Stromal cell of bone marrow (primary cell): Measurements from ENCODE around the gene CLEC7A.
A peak's percentile ranks its signal among the peaks of the same experiment; 100 is the strongest.

ENCODE experiments used
- DNase-seq: peaks from one replicate; pipeline ENCODE4 v3.0.0-alpha.2; 2012; ENCODE audit warnings: low read depth

CLEC7A gene

DNA sequence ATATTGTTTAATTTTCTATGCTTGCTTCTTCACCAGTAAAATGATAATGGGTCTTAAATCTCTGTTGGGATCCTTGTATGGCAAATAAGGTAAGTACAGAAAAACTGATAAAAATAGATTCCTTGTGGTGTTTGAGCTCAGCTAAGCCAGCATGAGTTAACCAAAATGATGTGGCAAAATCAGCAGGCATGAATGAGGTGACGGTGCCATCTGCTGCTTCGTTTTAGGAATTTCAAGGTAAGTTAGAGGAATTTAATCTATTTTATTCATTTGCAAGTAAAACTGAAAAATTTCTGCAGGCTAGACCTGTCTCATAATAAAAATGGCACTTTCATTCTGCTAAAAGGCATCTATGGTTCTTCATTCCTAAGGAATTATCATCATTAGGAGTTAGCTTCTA is 10.0 kb upstream of the CLEC7A start:
- DNase-seq = peak; percentile 28

DNA sequence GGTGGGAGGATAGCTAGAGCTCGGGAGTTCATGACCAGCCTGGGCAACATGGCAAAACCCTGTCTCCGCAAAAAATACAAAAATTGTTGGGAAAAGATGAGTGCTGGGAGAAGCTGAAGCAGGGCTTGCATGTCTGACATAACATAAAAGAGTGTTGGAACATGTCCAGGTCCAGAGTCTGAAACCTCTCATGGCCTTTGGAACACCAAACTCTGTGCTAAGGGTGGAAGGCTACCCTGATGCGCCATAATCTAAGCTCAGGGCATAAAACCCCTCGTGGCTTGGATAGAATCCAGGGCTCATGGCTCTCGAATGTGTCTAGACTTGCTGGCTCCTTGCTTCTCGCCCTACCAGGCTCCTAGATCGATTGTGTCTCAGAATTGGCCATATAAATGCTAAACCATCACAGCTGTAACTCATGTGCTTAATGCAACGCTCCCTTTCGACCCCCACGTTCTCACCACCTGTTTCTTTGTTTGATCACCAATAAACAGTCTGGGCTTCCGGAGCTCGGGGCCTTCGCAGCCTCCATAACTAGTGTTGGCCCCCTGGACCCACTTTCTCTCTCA is 6.7 kb upstream of the CLEC7A start:
- no peak for DNase-seq

DNA sequence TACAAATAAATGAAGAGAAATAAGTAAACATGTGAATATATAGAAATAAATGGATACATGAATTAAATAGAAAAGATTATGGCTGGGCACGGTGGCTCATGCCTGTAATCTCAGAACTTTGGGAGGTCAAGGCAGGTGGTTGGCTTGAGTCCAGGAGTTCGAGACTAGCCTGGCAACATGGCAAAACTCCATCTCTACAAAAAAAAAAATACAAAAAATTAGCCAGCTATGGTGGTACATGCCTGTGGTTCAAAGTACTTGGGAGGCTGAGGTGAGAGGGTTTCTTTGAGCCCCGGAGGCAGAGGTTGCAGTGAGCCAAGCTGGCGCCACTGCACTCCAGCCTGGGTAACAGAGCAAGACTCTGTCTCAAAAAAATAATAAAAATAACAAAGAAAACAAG is 5.1 kb upstream of the CLEC7A start:
- no peak for DNase-seq

DNA sequence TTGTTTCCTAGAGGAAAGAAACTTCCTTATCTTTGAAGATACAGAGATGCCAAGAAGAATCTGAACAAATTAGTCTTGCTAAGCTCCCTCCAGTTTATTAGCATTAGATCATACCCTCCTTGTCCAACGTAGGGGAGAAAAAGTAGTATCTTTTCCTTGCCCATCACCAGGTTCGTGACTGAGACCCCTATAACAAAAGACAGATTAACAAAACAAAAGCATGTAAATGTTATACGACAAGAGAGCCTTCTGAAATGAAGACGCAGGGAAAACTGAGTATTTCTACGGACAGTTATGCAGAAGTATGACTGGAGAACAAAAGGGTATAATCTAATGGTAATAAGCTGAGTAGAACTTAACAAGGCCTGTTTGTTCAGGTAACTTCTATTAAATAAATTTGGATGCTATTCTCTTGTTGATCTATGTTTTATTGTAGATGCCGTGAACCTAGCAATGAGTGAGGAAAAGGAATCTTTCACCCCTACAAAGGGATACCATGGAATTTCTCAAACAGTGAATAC is 2.9 kb upstream of the CLEC7A start:
- no peak for DNase-seq

DNA sequence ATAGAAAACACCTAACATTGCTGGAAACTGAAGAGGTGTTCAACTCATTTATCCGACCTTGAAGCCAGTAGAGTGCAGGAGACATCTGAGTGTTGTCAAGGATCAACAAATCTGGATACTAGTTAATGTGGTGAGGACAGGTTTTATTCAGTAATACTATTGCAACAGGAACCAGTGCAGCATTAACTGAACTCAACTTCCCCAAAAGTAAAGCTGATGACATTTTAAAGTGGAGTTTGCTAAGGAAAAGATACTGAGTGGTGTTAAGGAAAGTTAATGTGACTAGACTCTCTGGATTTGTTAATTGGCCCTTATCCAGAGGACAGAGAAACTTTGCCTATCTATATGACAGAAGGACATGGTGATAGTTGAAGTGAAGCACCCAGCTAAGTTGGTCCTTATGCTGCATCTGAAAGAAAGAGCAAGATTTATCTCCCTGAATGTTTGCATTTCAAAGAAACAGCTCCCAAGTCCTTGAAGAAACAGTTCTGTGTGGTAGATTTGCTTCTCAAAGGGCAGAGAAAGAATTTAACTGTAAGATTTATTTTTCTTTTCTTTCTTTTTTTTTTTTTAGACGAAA is 1.2 kb upstream of the CLEC7A start:
- DNase-seq = no peak

DNA sequence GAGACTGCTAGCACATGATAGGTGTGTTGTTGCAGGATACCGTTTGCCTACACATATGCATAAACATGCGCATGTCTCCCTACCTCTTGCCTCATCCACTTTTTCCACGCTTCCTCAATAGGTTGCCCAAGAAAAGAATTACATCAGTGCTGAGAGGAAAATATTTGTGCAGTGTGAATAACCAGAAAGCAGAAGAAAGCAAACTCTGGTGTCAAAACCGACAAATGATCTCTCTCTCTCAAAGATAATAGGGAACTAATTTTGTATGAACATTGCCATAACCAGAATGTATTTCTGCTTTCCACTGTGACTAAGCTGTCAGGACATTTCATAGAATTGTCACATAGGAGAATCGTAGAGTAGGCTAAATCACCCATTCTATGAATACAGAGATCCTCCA is 1.3 kb downstream of the CLEC7A start:
- no peak for DNase-seq

DNA sequence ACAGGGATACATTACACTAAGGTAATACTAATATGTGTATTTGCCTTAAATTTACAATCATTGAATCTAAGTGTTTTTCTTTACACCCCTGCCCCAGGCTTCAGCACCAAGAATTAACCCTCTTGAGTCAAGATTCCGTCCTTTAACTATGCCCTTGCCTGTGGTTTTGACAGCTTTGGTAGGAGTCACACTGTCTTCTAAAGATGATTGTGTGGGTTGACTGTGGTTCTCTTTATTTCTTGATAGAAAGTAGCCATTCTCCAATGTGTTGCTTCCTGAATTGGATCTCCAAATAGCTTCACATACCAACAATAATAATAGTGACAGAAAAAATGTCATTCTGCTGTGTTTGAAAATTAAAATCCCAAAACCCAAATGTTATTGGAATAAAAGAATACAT is 3.6 kb downstream of the CLEC7A start:
- no peak for DNase-seq

DNA sequence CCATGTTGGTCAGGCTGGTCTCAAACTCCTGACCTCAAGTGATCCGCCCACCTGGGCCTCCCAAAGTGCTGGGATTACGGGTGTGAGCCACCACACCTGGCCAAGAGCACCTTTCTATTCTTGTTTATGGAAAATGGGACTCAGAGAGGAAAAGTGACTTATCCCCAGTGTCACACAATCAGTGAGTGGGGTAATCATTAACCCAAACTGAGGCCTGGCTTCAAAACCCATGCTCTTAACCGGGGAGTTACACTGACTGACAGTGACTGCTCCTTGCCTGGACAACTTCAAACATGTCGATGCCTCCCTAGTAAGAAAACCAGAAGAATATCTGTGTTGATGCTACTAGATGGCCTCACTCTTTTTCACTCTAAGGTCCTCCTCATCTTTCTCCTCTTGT is 7.3 kb downstream of the CLEC7A start:
- no peak for DNase-seq

DNA sequence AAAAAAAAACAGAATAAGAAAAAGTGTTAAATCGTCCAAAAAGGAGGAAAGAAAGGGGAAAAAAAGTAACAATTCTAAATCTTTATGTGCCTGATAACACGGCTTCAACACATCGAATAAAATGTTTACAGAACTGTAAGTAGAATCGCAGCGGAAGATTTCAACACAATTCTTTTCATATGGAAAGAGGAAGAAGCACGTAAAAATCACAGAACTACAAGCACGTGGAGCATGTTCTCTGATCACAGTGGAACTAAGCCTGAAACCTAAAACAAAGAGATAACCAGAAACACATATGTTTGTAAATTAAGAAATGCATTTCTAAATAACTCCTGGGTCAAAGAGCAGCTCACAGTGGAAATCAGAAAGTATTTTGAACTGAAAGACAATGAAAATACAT is 8.7 kb downstream of the CLEC7A start:
- DNase-seq = no peak

DNA sequence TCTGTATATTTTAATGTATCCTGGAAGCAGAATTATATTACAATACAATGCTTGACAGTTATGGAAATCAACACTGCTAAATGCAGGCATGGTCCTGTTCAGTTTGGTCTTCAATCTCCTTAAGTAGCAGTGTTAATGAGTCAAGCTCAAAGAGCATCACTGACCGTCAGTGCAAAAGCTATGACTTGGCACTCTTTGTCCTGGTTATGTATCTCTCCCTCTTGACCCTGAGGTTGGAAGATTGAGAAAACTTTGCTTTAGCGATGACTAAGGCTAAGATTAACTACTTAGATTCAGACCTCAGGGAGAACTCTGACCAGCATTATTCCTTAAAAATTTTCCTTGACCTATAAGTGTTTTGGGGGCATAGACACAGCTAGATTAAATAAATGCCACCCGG is 10.9 kb downstream of the CLEC7A start:
- peak; percentile 22 for DNase-seq

DNA sequence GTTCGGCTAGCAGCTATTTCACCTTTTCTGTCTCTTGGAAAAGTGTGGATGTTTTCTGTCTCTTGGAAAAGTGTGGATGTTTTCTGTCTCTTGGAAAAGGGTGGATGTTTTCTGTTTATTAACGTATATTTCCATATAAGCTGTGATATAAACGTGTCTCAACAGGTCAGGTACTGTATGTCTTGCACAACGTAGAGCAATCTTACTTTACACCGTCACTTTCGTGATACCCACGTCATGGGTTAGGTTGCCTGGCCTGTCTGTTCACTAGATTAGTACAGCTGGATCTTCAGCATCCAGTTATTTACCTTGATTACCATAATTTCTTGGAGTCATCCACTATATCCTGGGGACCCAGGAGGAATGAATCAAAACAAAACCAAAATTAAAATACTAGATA is 14.1 kb downstream of the CLEC7A start:
- no peak for DNase-seq

DNA sequence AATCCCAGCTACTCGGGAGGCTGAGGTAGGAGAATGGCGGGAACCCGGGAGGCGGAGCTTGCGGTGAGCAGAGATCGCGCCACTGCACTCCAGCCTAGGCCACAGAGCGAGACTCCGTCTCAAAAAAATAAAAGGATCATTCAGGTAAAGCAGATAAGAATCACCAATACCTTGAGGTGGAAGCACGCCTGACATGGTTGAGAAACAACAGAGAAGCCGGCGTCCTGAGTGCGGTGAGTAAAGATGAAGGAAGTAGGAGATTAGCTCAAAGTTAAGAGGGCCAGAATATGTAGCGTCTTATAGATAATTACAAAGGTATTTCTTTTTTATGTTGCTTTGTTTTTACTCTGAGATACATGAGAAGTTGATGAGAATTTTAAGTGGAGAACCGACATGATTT is 14.7 kb downstream of the CLEC7A start:
- DNase-seq = no peak

DNA sequence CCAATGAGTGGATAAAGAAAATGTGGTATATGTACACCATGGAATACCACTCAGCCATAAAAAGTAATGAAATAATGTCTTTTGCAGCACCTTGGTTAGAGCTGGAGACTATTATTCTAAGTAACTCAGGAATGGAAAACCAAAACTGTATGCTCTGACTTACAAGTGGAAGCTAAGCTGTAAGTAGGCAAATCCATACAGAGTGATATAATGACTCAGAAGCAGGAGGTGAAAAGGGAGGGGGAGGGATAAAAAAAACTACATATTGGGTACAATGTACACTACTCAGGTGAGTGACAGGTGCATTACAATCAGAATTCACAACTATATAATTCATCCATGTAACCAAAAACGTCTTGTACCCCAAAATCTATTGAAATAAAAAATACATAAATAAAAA is 16.1 kb downstream of the CLEC7A start:
- DNase-seq = no peak

DNA sequence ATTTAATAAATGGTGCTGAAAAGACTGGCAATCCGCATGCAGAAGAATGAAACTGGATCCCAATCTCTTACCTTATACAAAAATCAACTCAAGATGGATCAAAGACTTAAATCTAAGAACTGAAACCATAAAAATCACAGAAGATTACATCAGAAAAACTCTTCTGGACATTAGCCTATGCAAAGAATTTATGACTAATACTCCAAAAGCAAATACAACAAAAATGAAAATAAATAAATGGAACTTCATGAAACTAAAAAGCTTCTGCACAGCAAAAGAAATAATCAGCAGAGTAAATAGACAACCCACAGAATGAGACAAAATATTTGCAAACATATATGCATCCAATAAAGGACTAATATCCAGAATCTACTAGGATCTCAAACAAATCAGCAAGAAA is 16.9 kb downstream of the CLEC7A start:
- DNase-seq = no peak

DNA sequence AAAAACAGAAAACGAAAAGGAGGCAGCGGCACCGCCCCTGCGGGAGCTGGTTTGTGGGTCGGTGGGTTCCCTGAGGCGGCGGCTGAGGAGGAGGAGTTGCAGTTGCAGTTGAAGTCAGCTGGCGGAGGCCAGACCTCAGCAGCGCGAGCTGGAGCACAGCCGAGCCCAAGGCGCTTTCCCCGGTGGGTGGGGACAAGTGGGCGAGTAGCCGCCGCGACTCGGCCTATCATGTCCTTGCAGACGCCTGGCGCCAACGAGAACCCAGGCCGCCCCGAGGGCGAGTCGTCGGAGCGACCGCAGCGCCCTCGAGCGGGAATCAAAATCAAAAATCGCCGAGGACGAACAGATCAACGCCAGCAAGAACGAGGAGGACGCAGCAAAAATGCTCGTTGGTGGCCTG is 18.5 kb downstream of the CLEC7A start:
- DNase-seq = no peak

DNA sequence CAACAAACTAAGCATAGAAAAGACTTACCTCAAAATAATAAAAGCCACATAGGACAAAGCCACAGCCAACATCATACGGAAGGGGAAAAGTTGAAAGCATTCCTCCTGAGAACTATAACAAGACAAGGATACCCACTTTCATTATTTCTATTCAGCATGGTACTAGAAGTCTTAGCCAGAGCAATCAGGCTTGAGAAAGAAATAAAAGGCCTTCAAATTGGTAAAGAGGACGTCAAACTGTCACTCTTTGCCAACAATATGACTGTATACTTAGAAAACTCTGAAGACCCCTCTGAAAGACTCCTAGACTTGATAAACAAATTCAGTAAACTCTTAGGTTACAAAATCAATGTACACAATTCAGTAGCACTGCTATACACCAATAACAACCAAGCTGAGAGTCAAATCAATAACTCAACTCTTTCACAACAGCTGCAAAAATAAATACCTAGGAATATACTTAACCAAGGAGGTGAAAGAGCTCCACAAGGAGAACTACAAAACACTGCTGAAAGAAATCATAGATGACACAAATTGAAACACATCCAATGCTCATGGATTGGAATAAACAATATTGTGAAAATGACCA is 19.6 kb downstream of the CLEC7A start:
- DNase-seq = no peak

DNA sequence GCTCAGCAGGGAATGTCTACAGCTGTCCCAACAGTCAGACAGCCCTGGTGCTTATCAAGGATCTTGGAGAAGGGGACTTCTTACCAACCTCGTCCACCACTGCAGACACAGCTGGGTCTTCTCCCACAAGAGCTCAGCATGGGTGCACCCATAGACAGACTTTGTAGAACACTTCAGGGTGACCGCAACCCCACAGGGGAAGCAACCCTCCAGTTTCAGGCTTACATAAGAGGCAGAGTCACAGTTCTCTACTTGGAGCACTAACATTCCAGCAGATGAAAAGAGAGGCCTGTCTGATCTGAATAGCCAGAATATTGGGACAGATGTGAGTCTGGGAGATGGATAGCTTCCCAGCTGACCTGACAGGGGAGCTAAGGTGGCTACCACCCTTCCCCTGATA is 27.7 kb downstream of the CLEC7A start:
- no peak for DNase-seq

DNA sequence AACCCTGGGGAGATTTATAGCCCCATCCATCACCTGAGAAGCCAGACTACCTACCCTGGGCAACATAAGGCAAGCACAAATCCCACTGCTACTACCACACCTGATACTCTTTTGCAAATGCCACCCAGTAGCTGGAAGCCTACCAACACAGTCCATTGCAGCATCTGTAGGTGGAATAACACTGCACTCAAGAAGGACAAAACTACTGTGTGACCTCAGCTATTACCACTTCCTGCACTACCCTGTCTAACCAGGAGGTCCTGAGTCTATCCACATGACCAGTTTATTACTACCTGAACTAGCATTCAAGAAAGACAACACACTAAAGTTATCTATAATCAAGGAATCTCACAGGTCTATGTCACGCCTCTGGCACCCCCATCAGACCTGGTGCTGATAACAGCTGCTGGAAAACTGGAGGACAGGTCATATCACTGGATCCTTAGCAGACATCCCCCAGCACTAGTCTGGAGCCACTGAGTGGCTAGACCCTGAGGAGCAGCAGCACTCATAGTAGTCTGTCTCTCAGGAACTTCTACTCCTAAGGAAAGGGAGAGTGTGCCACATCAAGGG is 28.3 kb downstream of the CLEC7A start:
- no peak for DNase-seq

DNA sequence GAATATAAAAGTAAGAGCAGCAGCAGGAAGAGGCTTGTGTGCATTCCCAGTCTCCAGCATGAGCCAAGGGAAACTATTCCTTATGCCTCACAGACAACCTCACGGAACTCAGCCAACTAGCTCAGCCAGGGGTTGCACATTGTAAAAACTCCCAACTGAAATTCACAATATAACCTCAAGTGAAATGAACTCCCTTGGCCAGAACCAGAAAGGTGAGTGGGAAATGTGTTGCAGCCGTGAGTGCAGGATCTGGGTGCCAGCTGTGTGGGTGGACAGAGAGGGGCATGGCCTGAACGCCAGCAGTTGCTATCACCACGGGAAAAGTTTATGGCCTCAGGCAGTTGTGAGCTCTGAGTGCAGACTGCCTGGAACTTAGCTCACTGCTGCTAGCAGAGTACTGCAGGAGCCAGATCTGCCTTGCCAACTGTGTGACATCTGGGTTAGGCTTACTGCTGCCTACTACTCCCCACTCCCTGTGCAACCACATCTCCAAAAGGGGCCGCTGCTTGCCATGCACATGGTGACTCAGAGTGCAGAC is 28.9 kb downstream of the CLEC7A start:
- peak; percentile 59 for DNase-seq

DNA sequence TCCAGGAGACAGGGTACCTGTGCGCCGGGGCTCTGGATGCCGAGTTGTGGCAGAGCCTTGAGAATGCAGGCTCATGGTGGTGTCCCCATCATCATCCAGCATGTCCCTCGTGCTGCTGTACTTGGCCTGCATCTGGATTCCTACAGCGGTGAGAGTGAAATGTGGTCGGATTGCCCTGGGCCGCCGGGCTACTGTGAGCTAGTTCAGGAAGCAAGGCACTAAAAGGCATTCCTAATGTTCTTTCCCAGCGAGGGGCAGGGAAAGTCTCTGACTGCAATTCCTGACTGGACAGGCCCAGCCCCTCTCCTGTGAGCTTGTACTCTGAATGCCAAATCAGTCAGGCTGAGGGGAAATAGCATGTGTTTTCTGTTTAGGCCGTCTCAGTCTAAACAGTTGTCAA is 31.2 kb downstream of the CLEC7A start, which contains the start of gene CLEC1A:
TSS of gene CLEC1A (minus strand) at position 195 of the 400 bp plus-strand sequence. CDS start at position 132, 63 bp downstream.
- DNase-seq = no peak

DNA sequence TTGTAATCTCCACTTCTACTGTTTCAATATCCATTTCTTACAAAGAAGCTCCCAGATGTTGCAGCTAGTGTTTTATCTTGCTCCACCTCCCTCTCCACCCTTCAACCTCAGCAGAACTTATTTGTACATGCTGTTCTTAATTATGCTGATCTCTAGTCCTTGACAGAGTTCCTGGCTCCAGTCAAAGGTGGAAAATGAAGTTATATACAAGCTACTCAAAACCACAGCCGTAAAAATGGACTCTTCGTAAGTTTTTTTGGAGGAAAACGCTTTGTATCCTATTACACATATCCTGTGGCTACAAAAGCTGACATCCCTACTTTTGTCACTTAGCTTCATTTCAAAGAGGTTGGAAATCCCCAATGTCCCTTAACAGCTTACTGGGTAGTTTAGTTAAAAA is 32.5 kb downstream of the CLEC7A start:
- DNase-seq = no peak

DNA sequence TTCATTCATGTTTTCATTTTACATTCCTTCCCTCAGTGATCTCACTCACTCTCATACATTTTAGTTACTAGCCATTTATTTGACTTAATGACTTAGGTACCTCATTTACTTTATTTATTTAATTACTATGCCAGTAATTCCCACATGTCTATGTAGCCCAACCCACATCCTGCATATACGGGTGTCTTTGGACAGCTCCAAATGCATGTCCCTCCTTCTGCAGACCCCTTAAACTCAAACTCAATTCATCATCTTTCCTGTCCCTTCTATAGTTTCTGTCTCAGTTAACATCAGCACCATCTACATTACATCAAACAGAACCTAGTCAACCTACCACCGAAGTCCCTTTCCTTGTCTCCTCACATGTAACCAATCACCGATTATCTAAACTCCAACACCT is 34.0 kb downstream of the CLEC7A start:
- DNase-seq = no peak
